HEK293 (cell line): ENCODE results near the gene ENTREP3.

Experiments
- YY1 ChIP-seq: fragments of 450-650 bp; formaldehyde crosslinking; IDR thresholded peaks from 2 replicates; pipeline ENCODE4 v1.5.1; 2018; ENCODE audit warnings: missing biosample characterization, missing genetic modification characterization
- TF ChIP-seq, protein P1 (sequence below): fragments of 450-650 bp; formaldehyde crosslinking; IDR thresholded peaks from 2 replicates; pipeline ENCODE4 v1.5.1; 2016; ENCODE audit warnings: missing biosample characterization, missing genetic modification characterization

GRCh38 chr1:155241069-155241679 is 14.1 kb downstream of the ENTREP3 start:
- TF ChIP-seq, protein P1, sequence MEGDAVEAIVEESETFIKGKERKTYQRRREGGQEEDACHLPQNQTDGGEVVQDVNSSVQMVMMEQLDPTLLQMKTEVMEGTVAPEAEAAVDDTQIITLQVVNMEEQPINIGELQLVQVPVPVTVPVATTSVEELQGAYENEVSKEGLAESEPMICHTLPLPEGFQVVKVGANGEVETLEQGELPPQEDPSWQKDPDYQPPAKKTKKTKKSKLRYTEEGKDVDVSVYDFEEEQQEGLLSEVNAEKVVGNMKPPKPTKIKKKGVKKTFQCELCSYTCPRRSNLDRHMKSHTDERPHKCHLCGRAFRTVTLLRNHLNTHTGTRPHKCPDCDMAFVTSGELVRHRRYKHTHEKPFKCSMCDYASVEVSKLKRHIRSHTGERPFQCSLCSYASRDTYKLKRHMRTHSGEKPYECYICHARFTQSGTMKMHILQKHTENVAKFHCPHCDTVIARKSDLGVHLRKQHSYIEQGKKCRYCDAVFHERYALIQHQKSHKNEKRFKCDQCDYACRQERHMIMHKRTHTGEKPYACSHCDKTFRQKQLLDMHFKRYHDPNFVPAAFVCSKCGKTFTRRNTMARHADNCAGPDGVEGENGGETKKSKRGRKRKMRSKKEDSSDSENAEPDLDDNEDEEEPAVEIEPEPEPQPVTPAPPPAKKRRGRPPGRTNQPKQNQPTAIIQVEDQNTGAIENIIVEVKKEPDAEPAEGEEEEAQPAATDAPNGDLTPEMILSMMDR (tag by site-specific recombination), result no peak
- peak; percentile 93 for TF ChIP-seq YY1 (tag by site-specific recombination)
